ENCODE results near the gene ATRN. TPM values are rescaled to one million over a fixed set of nuclear protein-coding genes. Genes with fewer than 3 reads are reported as not detected.

The ATRN gene
- total and polyA plus RNA-seq, 2 experiments from 2014 or later, result 2.2 to 18.3 TPM

DNA sequence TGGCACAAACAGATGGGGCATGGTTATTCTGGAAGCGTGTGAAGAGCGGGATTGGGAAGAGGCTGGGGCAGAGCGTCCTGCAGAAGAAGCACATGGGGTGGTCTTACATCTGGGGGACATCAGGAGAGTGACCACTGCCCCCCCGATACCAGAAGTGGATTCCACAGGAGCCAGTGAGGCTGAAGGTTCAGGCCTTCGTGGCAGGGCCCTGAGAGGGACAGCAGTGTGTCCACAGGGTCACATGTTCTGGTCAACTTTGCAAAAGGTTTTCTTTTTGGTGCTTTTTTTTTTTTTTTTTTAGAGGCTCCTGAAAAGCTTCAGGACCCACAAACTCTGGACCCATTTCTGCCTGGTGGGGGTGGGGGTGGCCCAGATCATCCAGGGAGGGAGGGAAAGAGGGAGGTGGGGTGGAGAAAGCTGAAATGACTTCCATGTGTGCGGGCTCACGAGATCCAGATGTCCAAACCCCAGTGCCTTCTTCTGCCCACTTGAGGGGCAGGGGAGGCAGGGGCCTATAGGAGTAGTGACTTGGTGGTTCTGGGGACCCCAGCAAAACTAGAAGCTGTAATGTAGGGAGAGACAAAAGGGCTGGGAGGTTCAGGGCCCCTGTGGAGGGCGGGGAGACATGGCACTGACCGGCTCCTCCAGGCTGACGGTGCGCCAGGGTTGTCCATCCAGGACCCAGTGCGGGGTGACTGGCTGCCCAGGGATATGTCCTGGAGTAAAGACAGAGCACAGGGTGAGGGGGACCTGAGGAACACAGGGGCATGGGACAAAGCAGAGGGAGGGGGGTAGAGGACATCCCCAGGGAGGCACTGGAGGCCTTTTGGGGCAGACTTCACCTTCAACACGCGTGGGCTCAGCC lies 208.3 kb downstream of the ATRN start (continued):
- no peak for TF ChIP-seq EZH2 (IDR thresholded peaks at IDR 0.05; ENCODE audit: low read depth, unreplicated experiment)
- TF ChIP-seq, protein P1, sequence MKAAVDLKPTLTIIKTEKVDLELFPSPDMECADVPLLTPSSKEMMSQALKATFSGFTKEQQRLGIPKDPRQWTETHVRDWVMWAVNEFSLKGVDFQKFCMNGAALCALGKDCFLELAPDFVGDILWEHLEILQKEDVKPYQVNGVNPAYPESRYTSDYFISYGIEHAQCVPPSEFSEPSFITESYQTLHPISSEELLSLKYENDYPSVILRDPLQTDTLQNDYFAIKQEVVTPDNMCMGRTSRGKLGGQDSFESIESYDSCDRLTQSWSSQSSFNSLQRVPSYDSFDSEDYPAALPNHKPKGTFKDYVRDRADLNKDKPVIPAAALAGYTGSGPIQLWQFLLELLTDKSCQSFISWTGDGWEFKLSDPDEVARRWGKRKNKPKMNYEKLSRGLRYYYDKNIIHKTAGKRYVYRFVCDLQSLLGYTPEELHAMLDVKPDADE (IDR thresholded peaks at IDR 0.05), result no peak
- TF ChIP-seq, protein P2, sequence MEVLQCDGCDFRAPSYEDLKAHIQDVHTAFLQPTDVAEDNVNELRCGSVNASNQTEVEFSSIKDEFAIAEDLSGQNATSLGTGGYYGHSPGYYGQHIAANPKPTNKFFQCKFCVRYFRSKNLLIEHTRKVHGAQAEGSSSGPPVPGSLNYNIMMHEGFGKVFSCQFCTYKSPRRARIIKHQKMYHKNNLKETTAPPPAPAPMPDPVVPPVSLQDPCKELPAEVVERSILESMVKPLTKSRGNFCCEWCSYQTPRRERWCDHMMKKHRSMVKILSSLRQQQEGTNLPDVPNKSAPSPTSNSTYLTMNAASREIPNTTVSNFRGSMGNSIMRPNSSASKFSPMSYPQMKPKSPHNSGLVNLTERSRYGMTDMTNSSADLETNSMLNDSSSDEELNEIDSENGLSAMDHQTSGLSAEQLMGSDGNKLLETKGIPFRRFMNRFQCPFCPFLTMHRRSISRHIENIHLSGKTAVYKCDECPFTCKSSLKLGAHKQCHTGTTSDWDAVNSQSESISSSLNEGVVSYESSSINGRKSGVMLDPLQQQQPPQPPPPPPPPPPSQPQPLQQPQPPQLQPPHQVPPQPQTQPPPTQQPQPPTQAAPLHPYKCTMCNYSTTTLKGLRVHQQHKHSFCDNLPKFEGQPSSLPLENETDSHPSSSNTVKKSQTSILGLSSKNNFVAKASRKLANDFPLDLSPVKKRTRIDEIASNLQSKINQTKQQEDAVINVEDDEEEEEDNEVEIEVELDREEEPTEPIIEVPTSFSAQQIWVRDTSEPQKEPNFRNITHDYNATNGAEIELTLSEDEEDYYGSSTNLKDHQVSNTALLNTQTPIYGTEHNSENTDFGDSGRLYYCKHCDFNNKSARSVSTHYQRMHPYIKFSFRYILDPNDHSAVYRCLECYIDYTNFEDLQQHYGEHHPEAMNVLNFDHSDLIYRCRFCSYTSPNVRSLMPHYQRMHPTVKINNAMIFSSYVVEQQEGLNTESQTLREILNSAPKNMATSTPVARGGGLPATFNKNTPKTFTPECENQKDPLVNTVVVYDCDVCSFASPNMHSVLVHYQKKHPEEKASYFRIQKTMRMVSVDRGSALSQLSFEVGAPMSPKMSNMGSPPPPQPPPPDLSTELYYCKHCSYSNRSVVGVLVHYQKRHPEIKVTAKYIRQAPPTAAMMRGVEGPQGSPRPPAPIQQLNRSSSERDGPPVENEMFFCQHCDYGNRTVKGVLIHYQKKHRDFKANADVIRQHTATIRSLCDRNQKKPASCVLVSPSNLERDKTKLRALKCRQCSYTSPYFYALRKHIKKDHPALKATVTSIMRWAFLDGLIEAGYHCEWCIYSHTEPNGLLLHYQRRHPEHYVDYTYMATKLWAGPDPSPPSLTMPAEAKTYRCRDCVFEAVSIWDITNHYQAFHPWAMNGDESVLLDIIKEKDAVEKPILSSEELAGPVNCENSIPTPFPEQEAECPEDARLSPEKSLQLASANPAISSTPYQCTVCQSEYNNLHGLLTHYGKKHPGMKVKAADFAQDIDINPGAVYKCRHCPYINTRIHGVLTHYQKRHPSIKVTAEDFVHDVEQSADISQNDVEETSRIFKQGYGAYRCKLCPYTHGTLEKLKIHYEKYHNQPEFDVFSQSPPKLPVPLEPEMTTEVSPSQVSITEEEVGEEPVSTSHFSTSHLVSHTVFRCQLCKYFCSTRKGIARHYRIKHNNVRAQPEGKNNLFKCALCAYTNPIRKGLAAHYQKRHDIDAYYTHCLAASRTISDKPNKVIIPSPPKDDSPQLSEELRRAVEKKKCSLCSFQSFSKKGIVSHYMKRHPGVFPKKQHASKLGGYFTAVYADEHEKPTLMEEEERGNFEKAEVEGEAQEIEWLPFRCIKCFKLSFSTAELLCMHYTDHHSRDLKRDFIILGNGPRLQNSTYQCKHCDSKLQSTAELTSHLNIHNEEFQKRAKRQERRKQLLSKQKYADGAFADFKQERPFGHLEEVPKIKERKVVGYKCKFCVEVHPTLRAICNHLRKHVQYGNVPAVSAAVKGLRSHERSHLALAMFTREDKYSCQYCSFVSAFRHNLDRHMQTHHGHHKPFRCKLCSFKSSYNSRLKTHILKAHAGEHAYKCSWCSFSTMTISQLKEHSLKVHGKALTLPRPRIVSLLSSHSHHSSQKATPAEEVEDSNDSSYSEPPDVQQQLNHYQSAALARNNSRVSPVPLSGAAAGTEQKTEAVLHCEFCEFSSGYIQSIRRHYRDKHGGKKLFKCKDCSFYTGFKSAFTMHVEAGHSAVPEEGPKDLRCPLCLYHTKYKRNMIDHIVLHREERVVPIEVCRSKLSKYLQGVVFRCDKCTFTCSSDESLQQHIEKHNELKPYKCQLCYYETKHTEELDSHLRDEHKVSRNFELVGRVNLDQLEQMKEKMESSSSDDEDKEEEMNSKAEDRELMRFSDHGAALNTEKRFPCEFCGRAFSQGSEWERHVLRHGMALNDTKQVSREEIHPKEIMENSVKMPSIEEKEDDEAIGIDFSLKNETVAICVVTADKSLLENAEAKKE (CRISPR knock-in tag; IDR thresholded peaks at IDR 0.05), result no peak
- no peak for TF ChIP-seq CREB1 (CRISPR knock-in tag; IDR thresholded peaks at IDR 0.05; ENCODE audit: low read depth)
